ENCODE data around the gene ASCC1. TPM values are rescaled to one million over a fixed set of nuclear protein-coding genes. Genes with fewer than 3 reads are reported as not detected.

Gene ASCC1
- total and polyA plus RNA-seq, 2 of the 13 experiments (the other 11 are each of a cell fraction or from before 2014, with no cell fraction given), result 21.6 to 30.1 TPM

GRCh38 chr10:72065439-72066025, 150.5 kb downstream of the ASCC1 start:
- no peak for TF ChIP-seq TAF1 (CRISPR knock-in tag; IDR thresholded peaks at IDR 0.05)
- no peak for TF ChIP-seq NR2C2 (CRISPR knock-in tag; IDR thresholded peaks at IDR 0.05; ENCODE audit: borderline replicate concordance)
- no peak for TF ChIP-seq ZNF383 (CRISPR knock-in tag; IDR thresholded peaks at IDR 0.05; ENCODE audit: borderline replicate concordance)
- TF ChIP-seq ZFP1 (CRISPR knock-in tag; IDR thresholded peaks at IDR 0.05), result no peak
- TF ChIP-seq CBX2 (IDR thresholded peaks at IDR 0.05; ENCODE audit: low read depth, low read length), result no peak
- no peak for TF ChIP-seq CBX2 (CRISPR knock-in tag; IDR thresholded peaks at IDR 0.05; ENCODE audit: low read depth)
- TF ChIP-seq ZNF747 (CRISPR knock-in tag; IDR thresholded peaks at IDR 0.05; ENCODE audit: borderline replicate concordance), result no peak
- no peak for TF ChIP-seq ZNF672 (CRISPR knock-in tag; IDR thresholded peaks at IDR 0.05)
- TF ChIP-seq KMT2A (CRISPR knock-in tag; IDR thresholded peaks at IDR 0.05), result no peak
- TF ChIP-seq ZNF335 (CRISPR knock-in tag; IDR thresholded peaks at IDR 0.05), result no peak
- TF ChIP-seq ZBTB34 (CRISPR knock-in tag; IDR thresholded peaks at IDR 0.05), result no peak
- TF ChIP-seq ZSCAN20 (CRISPR knock-in tag; IDR thresholded peaks at IDR 0.05; ENCODE audit: borderline replicate concordance), result no peak
- TF ChIP-seq YY1 (IDR thresholded peaks at IDR 0.05; ENCODE audit: insufficient read depth, insufficient replicate concordance, low read depth, low read length), result no peak
- TF ChIP-seq ZMYM4 (CRISPR knock-in tag; IDR thresholded peaks at IDR 0.05), result no peak
- no peak for TF ChIP-seq ZNF629 (CRISPR knock-in tag; conservative IDR thresholded peaks at IDR 0.05)
- no peak for TF ChIP-seq CBX1 (IDR thresholded peaks at IDR 0.05; ENCODE audit: low read depth)
- Histone ChIP-seq H3K79me2 (ENCODE audit: insufficient read depth, low read length) (no peaks in the 10 kb centered on the region), H3K27me3 (ENCODE audit: control insufficient read depth in 1 of 2, insufficient read depth in 2 of 2, low read length in 2 of 2) (no peaks in the 10 kb centered on the region), H3K4me1 (ENCODE audit: insufficient read depth, low read length) (peaks cover 70% of the 10 kb centered on the region), H4K20me1 (ENCODE audit: insufficient read depth, low read length) (no peaks in the 10 kb centered on the region), H3K36me3 (replicated peaks in 1 of 2; ENCODE audit: control insufficient read depth in 1 of 2, insufficient read depth in 2 of 2, low read length in 2 of 2) (no peaks in the 10 kb centered on the region), H3K4me2 (ENCODE audit: low read depth, low read length) (no peak overlapping the region), H3K9me3 (ENCODE audit: low read length) (no peaks in the 10 kb centered on the region), H3K4me3 (replicated peaks in 1 of 3; ENCODE audit: insufficient read depth in 1 of 3, low read depth in 2 of 3, low read length in 3 of 3) (no peak overlapping the region), H3K9ac (ENCODE audit: insufficient read depth, low read depth, low read length) (no peak overlapping the region), H3K27ac (ENCODE audit: extremely low read length, insufficient read depth, low read length) (no peak overlapping the region), H2AFZ (ENCODE audit: low read length) (no peak overlapping the region)
- in situ Hi-C loops (cut with HindIII; ENCODE audit: extremely low pct_ligation_motif_present, low pct_unique_long_range_greater_than_20kb), result no loop called here
- CTCF ChIA-PET (ENCODE audit: low intra/inter-chr PET ratio, low total read pairs), result no interaction called here
- 50% methylated on average over 6 of the region's 13 CpGs for WGBS (ENCODE audit: low lambda C conversion rate)
- POLR2A ChIA-PET, result no interaction called here
- no TSS peak for BruUV-seq (replicated peaks)
- FAIRE-seq (no peak), ATAC-seq (no peak), DNase-seq (ENCODE audit: low spot score) (no peak)
- intact Hi-C loops (cut with micrococcal nuclease; ENCODE audit: unreplicated experiment), result no loop called here

Measured in HepG2 (cell line).